ENCODE measurements around the gene IFNAR1.
"Not testable (repeated sequence)": the region's sequence is repeated elsewhere in the genome, so short reads cannot be mapped to it uniquely, and the experiment has no call there.

Gene IFNAR1

GRCh38 chr21:33348706-33349105 is 23.9 kb downstream of the IFNAR1 start:
- DNase-seq (ENCODE audit: low read depth) = no peak

GRCh38 chr21:33350676-33351075 is 25.9 kb downstream of the IFNAR1 start:
- DNase-seq (ENCODE audit: low read depth) = no peak

- DNase-seq (ENCODE audit: low read depth) = no peak
Measured at GRCh38 chr21:33355355-33355754, 30.6 kb downstream of the IFNAR1 start.

- no peak for DNase-seq (ENCODE audit: low read depth)
Measured at GRCh38 chr21:33355996-33356395, 31.2 kb downstream of the IFNAR1 start.

GRCh38 chr21:33357177-33357576 is 32.4 kb downstream of the IFNAR1 start:
- DNase-seq (ENCODE audit: low read depth) = no peak

GRCh38 chr21:33359446-33359845 is 34.7 kb downstream of the IFNAR1 start:
- DNase-seq (ENCODE audit: low read depth) = no peak

GRCh38 chr21:33360281-33360680 is 35.5 kb downstream of the IFNAR1 start:
- DNase-seq (ENCODE audit: low read depth) = no peak

GRCh38 chr21:33360881-33361602 is 36.3 kb downstream of the IFNAR1 start:
- peak; percentile 83 for DNase-seq (ENCODE audit: low read depth)

GRCh38 chr21:33362044-33362555 is 37.3 kb downstream of the IFNAR1 start:
- no peak for DNase-seq (ENCODE audit: low read depth)

- not testable (repeated sequence) for DNase-seq (ENCODE audit: low read depth)
Measured at GRCh38 chr21:33363911-33364609, 39.3 kb downstream of the IFNAR1 start.

GRCh38 chr21:33364830-33365229 is 40.1 kb downstream of the IFNAR1 start:
- no peak for DNase-seq (ENCODE audit: low read depth)

GRCh38 chr21:33367309-33367973 is 42.7 kb downstream of the IFNAR1 start:
- DNase-seq (ENCODE audit: low read depth) = no peak

GRCh38 chr21:33368124-33368523 is 43.4 kb downstream of the IFNAR1 start:
- no peak for DNase-seq (ENCODE audit: low read depth)

- no peak for DNase-seq (ENCODE audit: low read depth)
Measured at GRCh38 chr21:33368576-33368975, 43.8 kb downstream of the IFNAR1 start.

- no peak for DNase-seq (ENCODE audit: low read depth)
Measured at GRCh38 chr21:33369586-33369985, 44.8 kb downstream of the IFNAR1 start.

GRCh38 chr21:33370305-33370704 is 45.5 kb downstream of the IFNAR1 start:
- DNase-seq (ENCODE audit: low read depth) = no peak

GRCh38 chr21:33371366-33371765 is 46.6 kb downstream of the IFNAR1 start:
- DNase-seq (ENCODE audit: low read depth) = no peak

- no peak for DNase-seq (ENCODE audit: low read depth)
Measured at GRCh38 chr21:33372582-33372981, 47.8 kb downstream of the IFNAR1 start.

GRCh38 chr21:33373451-33373850 is 48.7 kb downstream of the IFNAR1 start:
- DNase-seq (ENCODE audit: low read depth) = no peak

- DNase-seq (ENCODE audit: low read depth) = no peak
Measured at GRCh38 chr21:33374080-33374449, 49.3 kb downstream of the IFNAR1 start.

GRCh38 chr21:33374450-33375096 is 49.8 kb downstream of the IFNAR1 start:
- no peak for DNase-seq (ENCODE audit: low read depth)

GRCh38 chr21:33375101-33375644 is 50.4 kb downstream of the IFNAR1 start:
- DNase-seq (ENCODE audit: low read depth) = no peak
